PC-3 (cell line): Measurements from ENCODE around the gene IL36B.
A peak's percentile ranks its signal among the peaks of the same experiment; 100 is the strongest.

ENCODE experiments used
- EZH2 ChIP-seq: fragments of 300-600 bp; sonication (generic); IDR thresholded peaks from one replicate; pipeline ENCODE4 v1.6.1; 2017; ENCODE audit warnings: antibody characterized with exemption, mild to moderate bottlenecking, low read length; ENCODE audit not compliant: unreplicated experiment
- TF ChIP-seq, protein P1 (sequence below): fragments of 300-600 bp; sonication (generic); conservative IDR thresholded peaks from 2 replicates; pipeline ENCODE4 v1.5.1; 2017; ENCODE audit warnings: antibody characterized with exemption, low read depth, mild to moderate bottlenecking, low read length

DNA sequence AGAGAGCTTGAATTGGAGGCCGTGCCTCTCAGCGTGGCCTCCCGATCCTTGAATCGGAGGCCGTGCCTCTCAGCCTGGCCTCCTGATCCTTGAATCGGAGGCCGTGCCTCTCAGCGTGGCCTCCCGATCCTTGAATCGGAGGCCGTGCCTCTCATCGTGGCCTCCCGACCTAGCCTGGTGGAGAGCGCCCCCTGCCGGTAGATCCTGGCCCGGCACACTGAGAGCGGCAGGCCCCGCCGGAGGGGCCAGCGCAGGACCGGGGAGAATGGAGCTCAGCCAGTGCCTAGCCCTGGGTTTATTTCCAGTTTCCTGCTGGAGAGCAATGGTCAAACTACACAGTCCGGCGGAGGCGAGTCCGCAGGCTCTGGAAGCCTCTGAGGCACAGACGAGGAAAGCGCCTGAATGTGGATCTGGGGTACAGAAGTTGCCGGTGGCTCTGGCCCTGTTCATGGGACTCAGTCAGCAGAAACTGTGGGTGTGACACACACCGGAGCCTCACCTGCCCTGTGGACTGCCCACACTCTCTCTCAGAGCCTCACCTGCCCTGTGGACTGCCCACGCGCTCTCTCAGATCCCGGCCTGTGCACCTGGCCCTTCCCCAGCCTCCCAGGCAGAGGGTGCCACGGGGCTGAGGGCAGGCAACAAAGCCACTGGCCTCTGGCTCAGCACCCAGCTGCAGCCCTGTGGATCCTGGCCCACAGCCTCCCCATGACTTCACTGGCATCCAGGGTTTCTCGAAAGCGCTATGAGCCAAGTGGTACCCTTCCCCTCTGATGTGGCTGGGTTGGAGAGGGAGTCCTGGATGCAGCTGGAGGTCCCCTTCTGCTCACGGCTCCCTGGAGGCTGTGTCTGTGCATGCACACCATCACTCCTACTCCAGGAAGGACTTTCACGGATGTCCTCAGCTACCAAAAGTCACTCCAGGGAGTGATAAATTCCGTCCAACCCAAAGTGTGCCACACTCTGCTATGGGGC is 1.5 kb downstream of the IL36B start:
- TF ChIP-seq, protein P1, sequence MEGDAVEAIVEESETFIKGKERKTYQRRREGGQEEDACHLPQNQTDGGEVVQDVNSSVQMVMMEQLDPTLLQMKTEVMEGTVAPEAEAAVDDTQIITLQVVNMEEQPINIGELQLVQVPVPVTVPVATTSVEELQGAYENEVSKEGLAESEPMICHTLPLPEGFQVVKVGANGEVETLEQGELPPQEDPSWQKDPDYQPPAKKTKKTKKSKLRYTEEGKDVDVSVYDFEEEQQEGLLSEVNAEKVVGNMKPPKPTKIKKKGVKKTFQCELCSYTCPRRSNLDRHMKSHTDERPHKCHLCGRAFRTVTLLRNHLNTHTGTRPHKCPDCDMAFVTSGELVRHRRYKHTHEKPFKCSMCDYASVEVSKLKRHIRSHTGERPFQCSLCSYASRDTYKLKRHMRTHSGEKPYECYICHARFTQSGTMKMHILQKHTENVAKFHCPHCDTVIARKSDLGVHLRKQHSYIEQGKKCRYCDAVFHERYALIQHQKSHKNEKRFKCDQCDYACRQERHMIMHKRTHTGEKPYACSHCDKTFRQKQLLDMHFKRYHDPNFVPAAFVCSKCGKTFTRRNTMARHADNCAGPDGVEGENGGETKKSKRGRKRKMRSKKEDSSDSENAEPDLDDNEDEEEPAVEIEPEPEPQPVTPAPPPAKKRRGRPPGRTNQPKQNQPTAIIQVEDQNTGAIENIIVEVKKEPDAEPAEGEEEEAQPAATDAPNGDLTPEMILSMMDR, result peak; percentile 24; the same call in 1 of the 2 replicates
- no peak for TF ChIP-seq EZH2
